Activated CD8-positive, alpha-beta memory T cell treated with anti-CD3 and anti-CD28 coated beads for 24 hours (primary cell): ENCODE measurements around the gene CNOT3.
"Not testable (repeated sequence)": the region's sequence is repeated elsewhere in the genome, so short reads cannot be mapped to it uniquely, and the experiment has no call there.

ENCODE experiments used
- DNase-seq: peaks from one replicate; pipeline ENCODE4 v3.0.0-alpha.2; 2020

CNOT3 gene

GRCh38 chr19:54152267-54152666 is 14.7 kb downstream of the CNOT3 start:
- DNase-seq, result no peak

DNA sequence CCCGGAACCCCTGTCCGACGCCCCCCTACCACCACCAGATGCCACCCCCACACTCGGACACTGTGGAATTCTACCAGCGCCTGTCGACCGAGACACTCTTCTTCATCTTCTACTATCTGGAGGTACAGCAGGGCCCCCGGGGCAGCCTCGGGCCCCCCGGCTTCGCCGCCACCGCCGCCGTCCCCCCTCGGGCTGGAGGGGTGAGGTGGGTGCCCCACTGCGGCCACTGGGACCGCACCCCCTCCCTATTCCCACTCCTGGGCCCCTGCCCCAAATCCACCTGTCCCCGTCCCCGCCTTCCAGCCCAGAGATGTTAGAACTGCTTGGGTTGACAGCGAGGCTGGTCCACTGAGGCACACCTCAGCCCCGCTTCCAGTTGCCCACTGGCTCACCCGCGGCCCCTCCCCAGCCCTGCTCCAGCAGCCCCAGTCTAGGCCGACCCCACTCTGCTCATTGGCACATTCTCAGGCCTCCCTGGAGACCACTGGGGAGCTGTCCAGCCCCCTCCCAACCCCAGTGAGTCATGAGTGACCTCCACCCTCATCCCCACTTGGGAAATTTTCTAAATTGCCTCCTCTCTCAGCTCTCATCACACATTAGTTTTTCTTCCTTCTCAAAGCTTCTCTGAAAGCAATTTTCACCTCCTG is 15.4 kb downstream of the CNOT3 start:
- no peak for DNase-seq

DNA sequence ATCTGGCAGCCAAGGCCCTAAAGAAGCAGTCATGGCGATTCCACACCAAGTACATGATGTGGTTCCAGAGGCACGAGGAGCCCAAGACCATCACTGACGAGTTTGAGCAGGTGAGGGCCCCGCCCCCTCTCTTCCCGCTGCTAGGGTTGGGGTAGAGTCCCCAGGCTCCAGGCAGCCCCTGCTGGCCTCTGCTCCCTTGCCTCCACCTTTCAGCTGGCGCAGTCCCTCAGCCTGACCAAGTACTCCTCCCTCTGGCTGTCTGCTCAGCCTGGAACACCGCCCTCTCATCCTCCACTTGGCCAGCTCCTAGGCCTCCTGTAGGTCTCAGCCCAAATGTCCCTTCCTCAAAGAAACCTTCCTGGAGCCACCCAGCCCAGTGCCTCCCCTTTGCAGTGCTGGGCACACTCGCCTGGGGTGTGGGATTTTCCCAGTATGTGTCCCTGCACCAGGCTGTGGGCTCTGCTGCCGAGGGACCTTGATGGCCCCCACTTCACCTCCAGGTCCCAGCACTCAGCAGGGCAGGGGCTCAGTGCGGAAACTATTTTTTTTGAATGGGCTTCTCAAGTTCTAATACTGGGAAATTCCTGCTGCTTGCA is 16.3 kb downstream of the CNOT3 start:
- DNase-seq, result no peak

- no peak for DNase-seq
Observed at GRCh38 chr19:54154603-54155345, 17.2 kb downstream of the CNOT3 start.

DNA sequence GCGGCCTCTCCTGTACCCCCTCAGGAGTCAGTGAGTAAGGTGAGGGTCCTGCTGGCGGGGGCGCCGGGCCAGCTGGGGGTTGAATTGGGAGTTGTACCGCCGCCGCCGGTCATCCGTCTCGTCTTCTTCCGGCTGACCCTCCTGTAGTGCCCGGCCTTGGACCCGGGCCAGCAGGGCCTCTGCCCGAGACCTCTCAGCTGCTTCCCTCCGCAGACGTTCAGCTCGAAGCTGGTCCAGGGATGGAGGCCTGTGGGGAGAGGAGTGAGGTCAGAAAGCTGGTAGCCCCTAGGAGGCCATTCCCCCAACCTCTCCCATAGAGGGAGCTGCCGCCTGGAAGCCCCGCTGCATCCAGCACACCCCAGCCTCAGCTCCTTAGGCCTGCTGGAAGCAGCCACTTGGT is 18.1 kb downstream of the CNOT3 start:
- DNase-seq, result no peak

GRCh38 chr19:54156490-54156889 is 18.9 kb downstream of the CNOT3 start:
- DNase-seq, result no peak

DNA sequence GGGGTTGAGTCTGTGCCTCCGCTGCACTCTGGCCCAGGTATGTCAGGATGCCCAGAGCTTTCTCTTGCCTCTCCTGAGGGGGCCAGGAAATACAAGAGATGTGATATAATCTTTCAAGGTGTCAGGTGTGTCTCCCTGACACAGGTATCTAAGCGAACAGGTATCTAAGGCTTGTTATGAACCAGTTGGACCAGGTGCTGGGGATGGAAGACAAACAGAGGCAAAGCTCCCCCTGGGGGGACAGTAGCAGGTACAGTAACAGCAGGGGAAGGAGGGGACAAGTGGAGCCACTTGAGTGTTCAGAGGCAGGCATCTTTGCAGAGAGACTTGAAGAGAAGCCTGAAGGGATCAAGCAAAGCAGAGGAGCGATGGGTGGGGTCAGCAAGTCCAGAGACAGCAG is 19.4 kb downstream of the CNOT3 start:
- no peak for DNase-seq

GRCh38 chr19:54158812-54159351 is 21.3 kb downstream of the CNOT3 start:
- DNase-seq, result peak; percentile 73

DNA sequence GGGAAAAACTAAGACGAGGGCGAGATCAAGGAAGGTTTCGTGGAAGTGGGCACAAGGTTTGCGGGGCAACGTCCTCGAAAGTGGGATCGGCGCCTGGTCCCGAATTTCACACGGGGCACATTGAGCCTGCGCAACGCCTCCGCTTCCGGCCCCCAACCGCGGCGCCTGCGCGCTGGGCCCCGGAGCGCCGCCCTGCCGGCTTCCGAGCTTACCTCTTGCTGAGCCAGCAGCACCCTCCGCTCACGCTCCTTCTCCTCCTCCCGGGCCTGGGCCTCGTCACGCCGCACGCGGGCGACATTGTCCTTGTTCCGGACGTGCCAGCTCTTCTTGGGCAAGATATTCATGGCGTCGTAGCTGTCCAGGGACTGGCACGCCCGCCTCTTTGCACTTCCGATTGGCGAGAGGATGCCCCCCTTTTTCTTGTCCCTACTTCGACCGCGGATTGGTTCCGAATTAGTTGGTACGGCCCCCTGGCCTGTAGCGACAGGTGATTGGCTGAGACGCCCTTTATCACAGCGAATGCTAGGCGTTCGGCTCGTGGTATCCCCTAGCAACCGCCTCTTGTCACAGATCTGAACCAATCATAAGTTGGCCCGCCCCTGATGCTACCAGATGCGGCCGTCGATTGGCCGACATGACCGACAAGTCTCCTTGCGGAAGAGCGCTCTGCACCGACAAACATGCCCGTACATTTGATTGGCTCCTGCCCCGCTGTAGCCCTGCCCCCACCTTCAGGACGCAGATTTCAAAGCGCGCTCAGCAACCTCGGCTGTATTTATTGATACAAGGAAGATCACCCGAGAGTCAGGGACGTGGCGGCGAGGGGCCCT is 22.0 kb downstream of the CNOT3 start, which contains the start of gene LENG1:
Gene LENG1 (minus strand): TSS at position 370 of the 830 bp plus-strand sequence. CDS start 26 bp downstream, at position 344.
- peak; percentile 95 for DNase-seq

- DNase-seq, result no peak
Observed at GRCh38 chr19:54160182-54160811, 22.7 kb downstream of the CNOT3 start.

GRCh38 chr19:54160854-54161253 is 23.3 kb downstream of the CNOT3 start:
- DNase-seq, result no peak

DNA sequence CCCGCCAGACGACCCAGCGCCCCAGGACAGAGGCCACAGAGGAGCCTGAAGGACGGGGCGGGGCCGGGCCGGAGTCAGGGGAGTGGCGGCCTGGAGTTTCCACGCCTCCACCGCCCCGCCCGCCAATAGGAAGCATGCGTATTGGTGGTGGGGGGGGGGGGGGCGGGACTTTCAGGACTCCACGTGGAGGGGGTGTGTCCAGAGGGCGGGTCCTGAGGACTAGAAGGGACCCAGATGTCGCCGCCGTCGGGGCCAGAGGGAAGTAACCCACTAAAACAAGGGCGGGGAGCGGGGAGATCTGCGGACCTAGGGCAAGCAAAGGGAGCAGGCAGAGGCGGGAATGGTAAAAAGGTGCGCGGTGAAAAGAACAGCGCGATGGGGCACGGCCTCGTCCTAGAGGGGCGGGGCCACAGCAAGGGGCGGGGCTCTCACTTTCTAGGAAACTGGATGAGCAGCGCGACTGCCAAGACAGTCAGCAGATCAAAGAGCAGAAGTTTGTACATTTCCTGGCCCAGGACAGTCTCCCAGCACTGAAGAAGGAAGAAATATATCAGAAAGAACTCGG is 24.8 kb downstream of the CNOT3 start:
- DNase-seq, result peak; percentile 91

- DNase-seq, result no peak
Observed at GRCh38 chr19:54162884-54163283, 25.3 kb downstream of the CNOT3 start.

DNA sequence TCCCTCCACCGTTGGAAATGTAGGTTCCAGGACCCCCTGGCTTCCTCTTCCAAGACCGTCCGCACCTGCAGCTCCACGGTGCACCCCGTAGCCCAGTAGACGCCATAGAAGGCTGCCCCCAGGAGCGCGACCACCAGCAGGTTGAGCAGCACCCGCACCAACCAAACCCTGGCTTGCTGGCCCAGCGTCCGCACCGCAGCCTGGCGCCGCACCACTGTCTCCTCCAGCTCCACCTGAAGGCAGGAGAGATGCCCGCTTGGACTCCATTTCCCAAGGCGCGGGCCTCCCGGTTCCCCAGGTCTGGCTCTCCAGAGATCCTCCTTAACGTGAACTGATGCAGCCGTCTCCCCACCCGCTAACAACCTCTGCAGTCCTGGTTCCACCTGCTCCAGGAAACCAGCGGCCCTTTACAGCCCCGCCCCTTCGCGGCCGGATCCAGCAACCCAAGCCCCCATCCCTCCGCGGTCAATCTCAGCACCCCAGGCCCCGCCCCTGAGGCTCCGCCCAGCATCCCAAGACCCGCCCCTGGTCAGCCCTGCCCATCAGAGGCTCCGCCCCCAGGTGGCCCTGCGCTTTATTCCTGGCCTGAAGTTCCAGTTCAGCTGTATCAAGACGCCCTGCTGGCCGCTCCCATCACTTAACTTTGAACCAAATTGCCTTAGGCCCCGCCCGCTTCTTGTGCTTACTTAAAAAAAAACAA is 27.0 kb downstream of the CNOT3 start:
- DNase-seq, result no peak

- DNase-seq, result no peak
Observed at GRCh38 chr19:54165222-54165621, 27.7 kb downstream of the CNOT3 start.

DNA sequence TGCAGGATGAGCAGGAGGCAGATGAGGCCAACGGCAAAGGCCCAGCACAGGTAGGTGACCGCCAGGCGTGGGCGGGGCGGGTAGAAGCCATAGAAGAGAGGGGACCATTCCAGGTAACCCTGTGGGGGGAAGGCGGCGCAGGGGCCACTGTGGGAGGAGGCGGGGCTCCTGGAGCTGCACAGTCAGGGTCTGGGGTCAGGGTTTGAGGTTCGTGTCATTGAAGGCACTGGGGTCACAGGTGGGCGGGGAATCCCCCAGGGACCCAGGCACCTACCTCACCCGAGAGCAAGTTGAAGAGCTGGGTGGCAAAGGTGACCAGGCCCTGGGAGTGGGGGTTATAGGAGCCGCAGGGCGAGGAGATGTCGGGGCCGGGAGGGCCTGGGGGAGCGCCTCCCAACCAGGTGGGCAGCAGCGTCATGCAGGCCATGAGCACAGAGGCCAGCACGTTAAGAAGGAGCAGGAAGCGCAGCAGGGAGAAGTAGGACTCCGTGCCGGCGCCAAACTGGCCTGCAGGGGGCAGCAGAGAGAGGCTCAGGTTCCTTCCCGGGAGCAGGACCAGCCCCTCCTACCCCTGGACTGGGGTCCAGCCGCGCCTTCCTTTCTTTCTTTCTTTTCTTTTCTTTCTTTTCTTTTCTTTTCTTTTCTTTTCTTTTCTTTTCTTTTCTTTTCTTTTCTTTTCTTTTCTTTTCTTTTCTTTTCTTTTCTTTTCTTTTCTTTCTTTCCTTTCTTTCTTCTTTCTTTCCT is 30.8 kb downstream of the CNOT3 start:
- DNase-seq, result peak; percentile 98

DNA sequence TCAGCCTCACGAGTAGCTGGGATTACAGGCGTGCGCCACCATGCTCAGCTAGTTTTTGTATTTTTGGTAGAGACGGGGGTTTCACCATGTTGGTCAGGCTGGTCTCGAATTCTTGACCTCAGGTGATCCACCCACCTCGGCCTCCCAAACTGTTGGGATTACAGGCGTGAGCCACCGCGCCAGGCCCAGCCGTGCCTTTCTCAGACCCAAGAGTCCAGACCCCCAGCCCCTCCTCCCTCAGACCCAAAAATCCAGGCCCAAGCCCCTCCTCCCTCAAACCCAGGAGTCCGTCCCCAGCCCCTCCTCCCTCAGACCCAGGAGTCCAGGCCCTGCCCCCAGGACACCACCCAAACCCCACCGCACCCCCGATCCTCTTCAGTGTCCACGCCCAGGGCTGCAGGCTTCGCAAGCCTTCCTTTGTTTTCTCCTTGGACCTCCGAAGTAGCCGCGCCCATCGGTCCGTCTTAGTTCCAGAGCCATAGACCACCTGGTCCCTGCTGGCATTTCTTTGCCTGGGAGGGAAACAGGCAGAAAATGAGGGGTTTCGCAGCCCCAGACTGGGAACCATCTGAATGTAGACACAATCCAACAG is 31.7 kb downstream of the CNOT3 start:
- DNase-seq, result no peak

DNA sequence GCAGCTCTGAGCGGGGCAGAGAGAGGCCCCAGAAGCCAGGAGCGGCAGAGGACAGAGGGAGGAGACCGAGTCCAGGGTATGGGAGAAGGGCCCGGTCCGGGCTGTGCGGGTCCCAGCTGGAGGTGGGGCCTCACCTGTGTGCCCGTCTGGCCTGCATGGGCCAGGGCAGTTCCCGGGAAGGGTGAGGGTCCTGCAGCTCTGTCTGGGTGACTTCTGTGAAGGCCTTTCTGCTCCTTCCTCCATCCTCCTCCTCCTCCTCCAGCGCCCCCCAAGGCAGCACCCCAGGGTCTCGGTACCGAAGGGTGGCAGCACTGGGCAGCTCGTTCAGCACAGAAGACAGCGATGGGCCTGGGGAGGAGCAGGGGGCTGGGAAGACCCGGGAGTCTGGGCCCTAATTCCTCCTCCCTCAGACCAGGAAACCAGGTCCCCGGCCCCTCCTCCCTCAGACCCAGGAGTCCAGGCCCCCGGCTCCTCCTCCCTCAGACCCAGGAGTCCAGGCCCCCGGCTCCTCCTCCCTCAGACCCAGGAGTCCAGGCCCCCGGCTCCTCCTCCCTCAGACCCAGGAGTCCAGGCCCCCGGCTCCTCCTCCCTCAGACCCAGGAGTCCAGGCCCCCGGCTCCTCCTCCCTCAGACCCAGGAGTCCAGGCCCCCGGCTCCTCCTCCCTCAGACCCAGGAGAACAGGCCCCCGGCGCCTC is 34.3 kb downstream of the CNOT3 start:
- not testable (repeated sequence) for DNase-seq
